HL-60 (cell line): Measurements from ENCODE around the gene RAB3C.

Experiments used
- DNase-seq, 2 experiments: peaks; one replicate each; pipeline ENCODE4 v3.0.0-alpha.2; 2010 to 2020; ENCODE audit warnings: low read depth in 1 of 2, low spot score in 1 of 2
- H3K27ac ChIP-seq: fragments of 250-450 bp; sonication (Bioruptor Pico); replicated peaks from 2 replicates; pipeline ENCODE4 v1.5.1; 2020; ENCODE audit warnings: mild to moderate bottlenecking, moderate library complexity
- H3K27me3 ChIP-seq: fragments of 250-450 bp; sonication (Bioruptor Pico); 2 replicates; pipeline ENCODE4 v1.5.1; 2021; ENCODE audit warnings: mild to moderate bottlenecking, moderate library complexity; ENCODE audit not compliant: insufficient read depth, poor library complexity, severe bottlenecking
- H3K4me3 ChIP-seq: replicated peaks from 2 replicates; pipeline ENCODE4 v1.5.1; 2011; ENCODE audit warnings: mild to moderate bottlenecking, control low read depth, low read length; ENCODE audit not compliant: insufficient read depth
- CTCF ChIP-seq: IDR thresholded peaks from one replicate; pipeline ENCODE4 v1.5.1; 2011; ENCODE audit warnings: low read length, control low read depth, inconsistent platforms; ENCODE audit not compliant: insufficient read depth
- GABPA ChIP-seq: IDR thresholded peaks from 2 replicates; pipeline ENCODE4 v1.6.1; 2012; ENCODE audit warnings: low read depth
- POLR2AphosphoS5 ChIP-seq: IDR thresholded peaks from 2 replicates; pipeline ENCODE4 v1.6.1; 2012; ENCODE audit warnings: low read depth
- REST ChIP-seq: IDR thresholded peaks from 2 replicates; pipeline ENCODE4 v1.6.1; 2012; ENCODE audit warnings: low read depth; ENCODE audit not compliant: insufficient replicate concordance
- SPI1 ChIP-seq: IDR thresholded peaks from 2 replicates; pipeline ENCODE4 v1.6.1; 2012; ENCODE audit warnings: low read depth, mild to moderate bottlenecking, borderline replicate concordance

The RAB3C gene

GRCh38 chr5:58890701-58891085 lies 307.8 kb downstream of the RAB3C start:
- TF ChIP-seq CTCF: no peak
- no peak for TF ChIP-seq SPI1
- TF ChIP-seq GABPA: no peak
- no peak for TF ChIP-seq POLR2AphosphoS5
- TF ChIP-seq REST: no peak
- Histone ChIP-seq H3K4me3 (no peak overlapping the region), H3K27me3 (no peaks in the 10 kb centered on the region), H3K27ac (no peak overlapping the region)
- DNase-seq: no peak

- H3K4me3 ChIP-seq: no peak overlapping the region
- no peak overlapping the region for H3K27ac ChIP-seq
- no peaks in the 10 kb centered on the region for H3K27me3 ChIP-seq
- peak; percentile 8 to 28 for DNase-seq
- TF ChIP-seq CTCF: peak; percentile 18
- TF ChIP-seq POLR2AphosphoS5: no peak
Measured at GRCh38 chr5:58891086-58891970, 308.5 kb downstream of the RAB3C start.

- H3K27me3 ChIP-seq: no peaks in the 10 kb centered on the region
- no peak for DNase-seq
- no peak for TF ChIP-seq SPI1
- no peak for TF ChIP-seq GABPA
- no peak for TF ChIP-seq REST
- TF ChIP-seq POLR2AphosphoS5: no peak
- H3K4me3 ChIP-seq: no peak overlapping the region
- H3K27ac ChIP-seq: no peak overlapping the region
Measured at GRCh38 chr5:58891971-58892343, 309.1 kb downstream of the RAB3C start.

GRCh38 chr5:58893551-58893950 lies 310.7 kb downstream of the RAB3C start:
- TF ChIP-seq POLR2AphosphoS5: no peak
- TF ChIP-seq GABPA: no peak
- TF ChIP-seq CTCF: no peak
- TF ChIP-seq REST: no peak
- TF ChIP-seq SPI1: no peak
- DNase-seq: no peak
- H3K27me3 ChIP-seq: no peaks in the 10 kb centered on the region
- no peak overlapping the region for H3K4me3 ChIP-seq
- no peak overlapping the region for H3K27ac ChIP-seq
